ENCODE results near the gene ANXA6. TPM values are rescaled to one million over a fixed set of nuclear protein-coding genes. Genes with fewer than 3 reads are reported as not detected.

Gene ANXA6
- total RNA-seq, 4 donors from 2014 or later: 267 to 470 (median 382) TPM

DNA sequence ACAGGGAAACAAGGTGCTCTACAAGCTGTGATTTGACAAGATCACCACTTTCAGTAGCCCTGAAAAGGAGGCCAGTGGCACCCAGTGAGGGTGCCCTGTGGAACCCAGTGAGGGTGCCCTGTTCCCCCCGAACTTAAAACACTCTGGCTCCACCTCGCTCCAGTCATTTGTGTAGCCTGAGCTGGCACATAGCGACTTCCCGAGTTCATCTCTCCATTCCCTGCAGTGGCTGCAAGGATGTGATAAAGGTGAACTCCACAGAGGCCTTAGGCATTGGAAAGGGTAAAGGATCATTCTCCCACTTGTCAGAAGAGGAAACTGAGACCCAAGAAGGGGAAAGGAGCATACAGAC, 21.9 kb upstream of the ANXA6 start:
- TF ChIP-seq CTCF (IDR thresholded peaks at IDR 0.05; ENCODE audit: low read depth): no peak

DNA sequence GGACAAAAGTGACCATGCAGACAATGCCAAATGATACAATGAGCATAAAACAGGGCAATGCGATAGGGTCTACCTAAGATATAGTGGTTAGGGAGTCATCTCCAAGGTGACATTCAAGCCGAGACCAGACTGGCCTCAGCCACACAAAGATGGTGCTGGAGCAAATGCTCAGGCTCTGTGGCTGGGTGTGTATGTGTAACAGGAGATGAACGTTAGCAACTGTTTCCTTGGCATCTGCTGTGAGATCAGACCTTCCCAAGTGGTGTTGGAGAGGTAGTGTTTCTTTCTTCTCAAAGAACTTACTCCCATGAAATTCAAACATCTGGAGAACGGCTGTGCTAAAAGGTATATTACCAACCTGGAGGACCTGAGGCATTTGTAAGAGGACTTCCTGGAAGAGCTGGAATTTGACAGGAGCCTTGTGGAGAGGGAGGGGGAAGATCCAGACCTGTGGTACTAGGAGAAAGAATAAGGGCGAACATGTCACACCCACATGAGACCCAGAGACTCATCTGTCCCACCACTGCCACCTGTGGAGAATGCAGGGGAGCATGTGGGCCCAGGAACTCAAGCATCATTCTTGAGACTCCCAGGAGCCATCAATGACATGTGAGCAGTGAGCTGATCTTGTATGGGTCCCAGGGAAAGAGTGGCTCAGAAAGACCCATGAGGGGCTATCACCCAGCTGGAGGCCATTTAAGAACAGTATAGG, 21.4 kb upstream of the ANXA6 start:
- no peak for TF ChIP-seq CTCF (IDR thresholded peaks at IDR 0.05; ENCODE audit: low read depth)

DNA sequence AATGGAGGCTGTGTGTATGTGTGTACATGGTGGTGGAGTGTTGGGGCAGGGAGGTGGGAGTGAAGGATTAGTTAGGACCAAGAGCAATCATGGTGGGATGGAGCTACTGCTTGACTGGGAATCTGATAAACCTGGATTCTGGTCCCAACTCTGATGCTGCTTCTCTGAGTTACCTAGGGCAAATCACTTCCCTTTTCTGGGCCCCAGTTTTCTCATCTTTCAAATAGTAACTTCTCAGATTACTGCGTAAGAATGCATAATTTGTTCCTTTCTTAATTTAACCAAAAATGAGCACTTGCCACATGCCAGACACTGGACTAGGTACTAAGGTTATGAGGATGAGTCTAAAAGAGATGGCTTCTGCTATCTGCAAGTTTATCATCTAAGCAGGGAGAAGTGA, 20.8 kb upstream of the ANXA6 start:
- no peak for TF ChIP-seq CTCF (IDR thresholded peaks at IDR 0.05; ENCODE audit: low read depth)

GRCh38 chr5:151174612-151175101, 17.1 kb upstream of the ANXA6 start:
- no peak for TF ChIP-seq CTCF (IDR thresholded peaks at IDR 0.05; ENCODE audit: low read depth)

DNA sequence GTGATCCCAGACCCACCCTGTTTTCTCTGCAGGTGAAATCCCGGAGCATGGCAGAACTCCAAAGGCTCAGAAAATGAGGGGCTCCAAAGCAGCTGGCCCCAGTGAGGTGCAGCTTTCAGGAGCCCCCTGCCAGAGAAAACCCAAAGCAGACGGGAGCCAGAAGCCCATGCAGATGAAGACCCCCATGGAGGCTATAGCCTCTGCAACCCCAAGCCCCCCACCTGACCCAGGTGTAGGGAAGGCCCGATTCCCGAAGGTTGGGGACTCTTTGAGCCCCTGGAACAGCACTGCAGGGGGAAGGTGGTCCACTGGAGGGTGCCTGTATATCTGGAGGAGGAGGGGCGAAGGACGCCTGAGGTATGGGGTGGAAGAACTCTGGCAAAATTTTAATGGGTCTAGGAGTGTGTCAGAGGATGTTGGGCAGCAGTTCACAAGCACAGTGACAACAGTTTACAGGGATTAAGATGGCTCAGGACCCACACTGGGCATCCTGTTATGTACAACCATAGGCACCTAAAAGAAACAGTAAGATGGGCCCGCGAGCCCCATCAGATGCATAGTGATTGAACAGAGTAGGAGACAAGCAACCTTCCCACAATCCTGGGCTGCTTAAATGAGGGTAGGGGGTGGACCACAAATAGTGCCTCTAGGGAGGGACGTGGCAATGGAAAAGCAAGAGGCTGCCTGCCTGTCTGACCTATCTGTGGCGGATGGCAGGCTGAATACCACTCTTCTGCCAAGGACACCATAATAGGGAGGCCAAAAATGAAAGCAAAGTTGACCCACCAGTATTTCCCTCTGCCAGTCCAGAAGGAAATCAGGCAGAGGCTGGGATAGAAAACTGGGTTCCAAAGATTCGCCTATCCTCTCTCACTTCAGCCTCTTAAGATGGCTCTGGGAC, 16.4 kb upstream of the ANXA6 start:
- TF ChIP-seq CTCF (IDR thresholded peaks at IDR 0.05; ENCODE audit: low read depth): no peak

DNA sequence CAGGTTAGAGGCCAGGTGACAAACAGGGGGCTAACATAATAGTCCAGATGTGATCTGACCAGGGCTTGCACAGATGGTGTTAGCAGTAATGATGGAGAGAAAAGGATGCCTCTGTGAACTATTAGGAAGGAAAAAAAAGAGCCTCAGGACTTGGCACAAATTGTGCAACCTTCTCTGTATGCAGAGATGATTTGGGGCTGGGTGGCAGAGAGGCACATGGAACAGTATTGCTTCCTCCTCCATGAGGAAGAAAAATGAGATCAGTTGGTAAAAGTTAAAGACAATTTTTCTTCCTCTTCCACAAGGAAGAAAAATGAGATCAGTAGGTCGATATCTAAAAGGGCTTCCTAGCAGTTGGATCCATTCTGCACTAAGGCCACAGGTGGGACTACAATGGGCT, 13.9 kb upstream of the ANXA6 start:
- no peak for TF ChIP-seq CTCF (IDR thresholded peaks at IDR 0.05; ENCODE audit: low read depth)

Measured in subcutaneous adipose tissue (tissue), 4 donors.